ENCODE data around the gene ARHGEF4.

- TF ChIP-seq EP300 (IDR thresholded peaks at IDR 0.05) = no peak
- TF ChIP-seq, protein P1, sequence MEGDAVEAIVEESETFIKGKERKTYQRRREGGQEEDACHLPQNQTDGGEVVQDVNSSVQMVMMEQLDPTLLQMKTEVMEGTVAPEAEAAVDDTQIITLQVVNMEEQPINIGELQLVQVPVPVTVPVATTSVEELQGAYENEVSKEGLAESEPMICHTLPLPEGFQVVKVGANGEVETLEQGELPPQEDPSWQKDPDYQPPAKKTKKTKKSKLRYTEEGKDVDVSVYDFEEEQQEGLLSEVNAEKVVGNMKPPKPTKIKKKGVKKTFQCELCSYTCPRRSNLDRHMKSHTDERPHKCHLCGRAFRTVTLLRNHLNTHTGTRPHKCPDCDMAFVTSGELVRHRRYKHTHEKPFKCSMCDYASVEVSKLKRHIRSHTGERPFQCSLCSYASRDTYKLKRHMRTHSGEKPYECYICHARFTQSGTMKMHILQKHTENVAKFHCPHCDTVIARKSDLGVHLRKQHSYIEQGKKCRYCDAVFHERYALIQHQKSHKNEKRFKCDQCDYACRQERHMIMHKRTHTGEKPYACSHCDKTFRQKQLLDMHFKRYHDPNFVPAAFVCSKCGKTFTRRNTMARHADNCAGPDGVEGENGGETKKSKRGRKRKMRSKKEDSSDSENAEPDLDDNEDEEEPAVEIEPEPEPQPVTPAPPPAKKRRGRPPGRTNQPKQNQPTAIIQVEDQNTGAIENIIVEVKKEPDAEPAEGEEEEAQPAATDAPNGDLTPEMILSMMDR (IDR thresholded peaks at IDR 0.05) = no peak
- no peak for TF ChIP-seq POLR2A (IDR thresholded peaks at IDR 0.05)
- no peak for TF ChIP-seq POLR2AphosphoS5 (IDR thresholded peaks at IDR 0.05)
Measured at GRCh38 chr2:130825231-130825965, 11.3 kb upstream of the ARHGEF4 start.

All from sigmoid colon (tissue), 4 donors.